ENCODE measurements around the gene OSBPL10. TPM values are rescaled to one million over a fixed set of nuclear protein-coding genes. Genes with fewer than 3 reads are reported as not detected.
"Not testable (repeated sequence)": the region's sequence is repeated elsewhere in the genome, so short reads cannot be mapped to it uniquely, and the experiment has no call there.

Gene OSBPL10
- total and polyA plus RNA-seq, 7 donors = 0.75 to 4.6 (median 2.3) TPM

DNA sequence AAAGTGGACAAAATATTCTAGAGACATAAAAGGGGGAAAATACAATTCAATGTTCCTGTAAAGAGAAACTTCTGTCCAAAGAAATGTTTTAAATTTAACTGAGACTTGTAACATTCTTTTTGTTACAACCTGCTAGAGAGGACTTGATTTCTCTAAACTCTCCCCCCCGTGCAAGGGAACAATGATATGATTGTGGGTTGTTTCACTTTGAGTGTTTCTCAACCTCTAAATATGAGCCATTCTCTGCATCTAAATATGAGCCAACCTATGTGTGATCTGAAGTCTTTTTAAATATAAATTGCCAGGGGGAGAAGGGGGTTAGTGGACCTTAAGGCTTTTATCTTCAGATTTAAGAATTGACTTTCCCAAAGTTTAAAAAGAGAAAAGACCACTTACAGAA, 15.1 kb upstream of the OSBPL10 start:
- no peaks in the 10 kb centered on the region for H3K36me3 ChIP-seq (ENCODE audit: insufficient read depth in 1 of 2, low read depth in 1 of 2)
- H3K27ac ChIP-seq = no peak overlapping the region
- 61 to 95% (median 75%) methylated on average over 1 of the region's 1 CpG for WGBS, 3 donors
- intact Hi-C loops (cut with DNase I) = no loop called here
- H3K4me1 ChIP-seq = no peaks in the 10 kb centered on the region
- H3K27me3 ChIP-seq (ENCODE audit: insufficient read depth in 3 of 3, low read length in 2 of 3) = no peaks in the 10 kb centered on the region
- DNase-seq (no peak), ATAC-seq (no peak)
- TF ChIP-seq CTCF (IDR thresholded peaks at IDR 0.05) = no peak
- H3K9me3 ChIP-seq = peaks cover 7% of the 10 kb centered on the region
- H3K4me3 ChIP-seq = no peak overlapping the region

GRCh38 chr3:31995026-31995425, 14.0 kb upstream of the OSBPL10 start:
- 78 to 92% (median 91%) methylated on average over 5 of the region's 5 CpGs for WGBS, 3 donors
- H3K4me1 ChIP-seq; intact Hi-C loops (cut with DNase I); H3K4me3 ChIP-seq; H3K36me3 ChIP-seq (ENCODE audit: insufficient read depth in 1 of 2, low read depth in 1 of 2); ATAC-seq; DNase-seq; H3K27ac ChIP-seq; H3K27me3 ChIP-seq (ENCODE audit: insufficient read depth in 3 of 3, low read length in 2 of 3): not testable (repeated sequence)
- peaks cover 19% of the 10 kb centered on the region for H3K9me3 ChIP-seq

- intact Hi-C loops (cut with DNase I) = no loop called here
- Histone ChIP-seq H3K4me1 (no peaks in the 10 kb centered on the region), H3K36me3 (ENCODE audit: insufficient read depth in 1 of 2, low read depth in 1 of 2) (no peaks in the 10 kb centered on the region), H3K27me3 (ENCODE audit: insufficient read depth in 3 of 3, low read length in 2 of 3) (no peaks in the 10 kb centered on the region), H3K27ac (no peak overlapping the region), H3K4me3 (no peak overlapping the region), H3K9me3 (peaks cover 25% of the 10 kb centered on the region)
- ATAC-seq = no peak
- DNase-seq = no peak
- WGBS, 3 donors = 93 to 97% (median 93%) methylated on average over 1 of the region's 1 CpG
- no peak for TF ChIP-seq CTCF (IDR thresholded peaks at IDR 0.05)
Observed at GRCh38 chr3:31993843-31994242, 12.8 kb upstream of the OSBPL10 start.

DNA sequence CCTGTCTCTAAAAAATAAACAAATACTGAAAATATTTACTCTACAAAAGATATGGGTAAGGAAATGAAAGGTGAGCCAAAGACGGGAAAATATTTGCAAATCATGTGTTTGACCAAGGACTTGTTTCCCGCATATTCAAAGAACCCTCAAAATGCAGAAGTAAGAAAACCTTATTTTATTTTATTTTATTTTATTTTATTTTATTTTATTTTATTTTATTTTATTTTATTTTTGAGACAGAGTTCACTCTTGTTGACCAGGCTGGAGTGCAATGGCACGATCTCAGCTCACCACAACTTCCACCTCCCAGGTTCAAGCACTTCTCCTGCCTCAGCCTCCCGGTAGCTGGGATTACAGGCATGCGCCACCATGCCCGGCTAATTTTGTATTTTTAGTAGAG, 11.9 kb upstream of the OSBPL10 start:
- H3K4me1 ChIP-seq; H3K27me3 ChIP-seq (ENCODE audit: insufficient read depth in 3 of 3, low read length in 2 of 3); intact Hi-C loops (cut with DNase I); ATAC-seq; DNase-seq; H3K36me3 ChIP-seq (ENCODE audit: insufficient read depth in 1 of 2, low read depth in 1 of 2); H3K27ac ChIP-seq; H3K4me3 ChIP-seq: not testable (repeated sequence)
- 96 to 97% (median 96%) methylated on average over 6 of the region's 6 CpGs for WGBS, 3 donors
- H3K9me3 ChIP-seq = peaks cover 25% of the 10 kb centered on the region

- Histone ChIP-seq H3K9me3 (peaks cover 27% of the 10 kb centered on the region), H3K4me1 (no peaks in the 10 kb centered on the region), H3K36me3 (ENCODE audit: insufficient read depth in 1 of 2, low read depth in 1 of 2) (no peaks in the 10 kb centered on the region), H3K27me3 (ENCODE audit: insufficient read depth in 3 of 3, low read length in 2 of 3) (no peaks in the 10 kb centered on the region), H3K27ac (no peak overlapping the region), H3K4me3 (no peak overlapping the region)
- ATAC-seq (no peak), DNase-seq (no peak)
- intact Hi-C loops (cut with DNase I) = no loop called here
- TF ChIP-seq CTCF (IDR thresholded peaks at IDR 0.05) = no peak
- WGBS, 3 donors = 85 to 100% (median 97%) methylated on average over 1 of the region's 1 CpG
Observed at GRCh38 chr3:31988271-31988670, 7.2 kb upstream of the OSBPL10 start.

- ATAC-seq (no peak), DNase-seq (no peak)
- Histone ChIP-seq H3K27me3 (ENCODE audit: insufficient read depth in 3 of 3, low read length in 2 of 3) (no peaks in the 10 kb centered on the region), H3K9me3 (peaks cover 18% of the 10 kb centered on the region), H3K4me3 (no peak overlapping the region), H3K36me3 (ENCODE audit: insufficient read depth in 1 of 2, low read depth in 1 of 2) (no peaks in the 10 kb centered on the region), H3K27ac (no peak overlapping the region), H3K4me1 (no peaks in the 10 kb centered on the region)
- intact Hi-C loops (cut with DNase I) = no loop called here
- no peak for TF ChIP-seq CTCF (IDR thresholded peaks at IDR 0.05)
- 70 to 82% (median 71%) methylated on average over 2 of the region's 2 CpGs for WGBS, 3 donors
Observed at GRCh38 chr3:31985831-31986230, 4.8 kb upstream of the OSBPL10 start.

All from psoas muscle (tissue), 8 donors.